ENCODE results near the gene TMEM181.

TMEM181 gene

GRCh38 chr6:158634695-158635426 is 75.0 kb downstream of the TMEM181 start:
- TF ChIP-seq CTCF (IDR thresholded peaks at IDR 0.05; ENCODE audit: insufficient read depth, low read depth, low read length, missing control alignments): no peak
- H3K4me3 ChIP-seq (ENCODE audit: low read length): no peak overlapping the region
- no peak for DNase-seq (ENCODE audit: low read depth)

GRCh38 chr6:158635427-158636073 is 75.7 kb downstream of the TMEM181 start:
- no peak overlapping the region for H3K4me3 ChIP-seq (ENCODE audit: low read length)
- DNase-seq (ENCODE audit: low read depth): no peak
- TF ChIP-seq CTCF (IDR thresholded peaks at IDR 0.05; ENCODE audit: insufficient read depth, low read depth, low read length, missing control alignments): no peak

GRCh38 chr6:158636778-158637177 is 76.9 kb downstream of the TMEM181 start:
- TF ChIP-seq CTCF (IDR thresholded peaks at IDR 0.05; ENCODE audit: insufficient read depth, low read depth, low read length, missing control alignments): no peak
- H3K4me3 ChIP-seq (ENCODE audit: low read length): no peak overlapping the region
- DNase-seq (ENCODE audit: low read depth): no peak

- no peak for TF ChIP-seq CTCF (IDR thresholded peaks at IDR 0.05; ENCODE audit: insufficient read depth, low read depth, low read length, missing control alignments)
- no peak for DNase-seq (ENCODE audit: low read depth)
- no peak overlapping the region for H3K4me3 ChIP-seq (ENCODE audit: low read length)
Observed at GRCh38 chr6:158638324-158638854, 78.5 kb downstream of the TMEM181 start.

- no peak overlapping the region for H3K4me3 ChIP-seq (ENCODE audit: low read length)
- no peak for DNase-seq (ENCODE audit: low read depth)
- TF ChIP-seq CTCF (IDR thresholded peaks at IDR 0.05; ENCODE audit: insufficient read depth, low read depth, low read length, missing control alignments): no peak
Observed at GRCh38 chr6:158639056-158639455, 79.2 kb downstream of the TMEM181 start.

- no peak overlapping the region for H3K4me3 ChIP-seq (ENCODE audit: low read length)
- DNase-seq (ENCODE audit: low read depth): no peak
- no peak for TF ChIP-seq CTCF (IDR thresholded peaks at IDR 0.05; ENCODE audit: insufficient read depth, low read depth, low read length, missing control alignments)
Observed at GRCh38 chr6:158640519-158640918, 80.6 kb downstream of the TMEM181 start.

All from epithelial cell of esophagus (primary cell).